IMR-90 (cell line): ENCODE measurements around the gene TYSND1. TPM values are rescaled to one million over a fixed set of nuclear protein-coding genes. Genes with fewer than 3 reads are reported as not detected.

Experiments used
- ATAC-seq: fragments of 200-7000 bp; cut with Tn5 transposase; 2 replicates; pipeline ENCODE4 v1.9.1; 2020; ENCODE audit warnings: low read depth, mild to moderate bottlenecking, moderate library complexity
- BruUV-seq: library from RNA; stranded (reverse); fragments of 400-500 nt; replicated peaks from 2 replicates; lab custom pipeline; 2021; lab: Mats Ljungman, UMichigan
- CTCF ChIA-PET: fragments of 300-600 bp; formaldehyde crosslinking; extraction: SDS; loops from one replicate; lab custom pipeline; 2021; ENCODE audit warnings: antibody characterized with exemption; lab: Yijun Ruan, JAX
- POLR2A ChIA-PET: fragments of 300-600 bp; sonication (Branson Sonifier 250); formaldehyde crosslinking; loops from one replicate; lab custom pipeline; 2022; ENCODE audit warnings: antibody characterized with exemption; ENCODE audit not compliant: unreplicated experiment; lab: Charles Lee
- DNase-seq: peaks from one replicate; pipeline ENCODE4 v3.0.0; 2013
- H2AFZ ChIP-seq: replicated peaks from 2 replicates; pipeline ENCODE3; 2013; ENCODE audit warnings: low read length, mild to moderate bottlenecking; ENCODE audit not compliant: poor library complexity
- H2AK5ac ChIP-seq: 2 replicates; pipeline ENCODE4 v1.6.1; 2013; ENCODE audit warnings: low read depth, low read length, inconsistent platforms
- H2AK9ac ChIP-seq: replicated peaks from 2 replicates; pipeline ENCODE3; 2013; ENCODE audit warnings: mild to moderate bottlenecking, low read depth, low read length, moderate library complexity; ENCODE audit not compliant: poor library complexity
- H2BK120ac ChIP-seq: 2 replicates; pipeline ENCODE4 v1.6.1; 2013; ENCODE audit warnings: low read depth, low read length, inconsistent platforms
- H2BK15ac ChIP-seq: 3 replicates; pipeline ENCODE4 v1.6.1; 2013; ENCODE audit warnings: low read depth, low read length, inconsistent platforms
- H2BK20ac ChIP-seq: 2 replicates; pipeline ENCODE4 v1.6.1; 2013; ENCODE audit warnings: low read depth, mild to moderate bottlenecking, inconsistent platforms, low read length, moderate library complexity
- H2BK5ac ChIP-seq: 2 replicates; pipeline ENCODE4 v1.6.1; 2013; ENCODE audit warnings: mild to moderate bottlenecking, low read depth, low read length, inconsistent platforms; ENCODE audit not compliant: poor library complexity, severe bottlenecking
- H3K14ac ChIP-seq: replicated peaks from 2 replicates; pipeline ENCODE4 v1.6.1; 2013; ENCODE audit warnings: low read depth, low read length, inconsistent platforms
- H3K18ac ChIP-seq: 2 replicates; pipeline ENCODE4 v1.6.1; 2013; ENCODE audit warnings: low read depth, low read length, control low read depth
- H3K23ac ChIP-seq: 2 replicates; pipeline ENCODE4 v1.6.1; 2013; ENCODE audit warnings: low read depth, low read length, inconsistent platforms
- H3K27ac ChIP-seq: 2 replicates; pipeline ENCODE4 v1.5.1; 2013; ENCODE audit warnings: mild to moderate bottlenecking, control low read depth, low read length; ENCODE audit not compliant: insufficient read depth
- H3K27me3 ChIP-seq: 2 replicates; pipeline ENCODE4 v1.6.1; 2013; ENCODE audit warnings: low read length; ENCODE audit not compliant: control insufficient read depth, insufficient read depth
- H3K36me3 ChIP-seq: 2 replicates; pipeline ENCODE4 v1.6.1; 2013; ENCODE audit warnings: low read length, mixed read lengths; ENCODE audit not compliant: control insufficient read depth, insufficient read depth
- H3K4ac ChIP-seq: 2 replicates; pipeline ENCODE4 v1.6.1; 2013; ENCODE audit warnings: low read depth, low read length, inconsistent platforms
- H3K4me1 ChIP-seq: 2 replicates; pipeline ENCODE4 v1.6.1; 2013; ENCODE audit warnings: low read length, mixed read lengths; ENCODE audit not compliant: control insufficient read depth, insufficient read depth
- H3K4me2 ChIP-seq: 2 replicates; pipeline ENCODE4 v1.6.1; 2013; ENCODE audit warnings: low read depth, mild to moderate bottlenecking, control low read depth, low read length, moderate library complexity
- H3K4me3 ChIP-seq: 2 replicates; pipeline ENCODE4 v1.5.1; 2013; ENCODE audit warnings: low read depth, mild to moderate bottlenecking, control low read depth, low read length, moderate library complexity; ENCODE audit not compliant: insufficient read depth
- H3K56ac ChIP-seq: 2 replicates; pipeline ENCODE4 v1.6.1; 2013; ENCODE audit warnings: low read length, inconsistent platforms; ENCODE audit not compliant: insufficient read depth; ENCODE audit errors: extremely low read depth
- H3K79me1 ChIP-seq, 2 experiments: 2 replicates each; pipeline ENCODE4 v1.6.1; 2013; ENCODE audit warnings: low read length in 2 of 2, inconsistent platforms in 1 of 2, low read depth in 1 of 2
- H3K9ac ChIP-seq: 2 replicates; pipeline ENCODE4 v1.6.1; 2013; ENCODE audit warnings: low read depth, low read length, control low read depth
- H3K9me1 ChIP-seq: 2 replicates; pipeline ENCODE4 v1.6.1; 2013; ENCODE audit warnings: low read length, inconsistent platforms; ENCODE audit not compliant: insufficient read depth
- H3K9me3 ChIP-seq: 2 replicates; pipeline ENCODE4 v1.6.1; 2013; ENCODE audit warnings: low read length; ENCODE audit not compliant: control insufficient read depth, insufficient read depth
- H4K20me1 ChIP-seq: 2 replicates; pipeline ENCODE4 v1.6.1; 2013; ENCODE audit warnings: low read length, inconsistent platforms; ENCODE audit not compliant: insufficient read depth
- H4K5ac ChIP-seq: 2 replicates; pipeline ENCODE4 v1.6.1; 2013; ENCODE audit warnings: mild to moderate bottlenecking, low read depth, low read length, control low read depth
- H4K8ac ChIP-seq, 2 experiments: 2 replicates each; pipeline ENCODE4 v1.6.1; 2013; ENCODE audit warnings: low read depth in 2 of 2, low read length in 2 of 2, control low read depth in 1 of 2, inconsistent platforms in 1 of 2
- H4K91ac ChIP-seq: 2 replicates; pipeline ENCODE4 v1.6.1; 2013; ENCODE audit warnings: low read depth, low read length, inconsistent platforms; ENCODE audit not compliant: insufficient read depth
- BHLHE40 ChIP-seq: fragments of 150-350 bp; IDR thresholded peaks from 2 replicates; pipeline ENCODE4 v1.6.1; 2016; ENCODE audit warnings: mild to moderate bottlenecking, low read depth, low read length
- CEBPB ChIP-seq: IDR thresholded peaks from 2 replicates; pipeline ENCODE4 v1.6.1; 2012; ENCODE audit warnings: low read depth, low read length, improper control_type of control experiment
- CHD1 ChIP-seq: IDR thresholded peaks from 2 replicates; pipeline ENCODE4 v1.6.1; 2012; ENCODE audit warnings: low read depth, low read length, improper control_type of control experiment
- FOS ChIP-seq: fragments of 150-350 bp; IDR thresholded peaks from 2 replicates; pipeline ENCODE4 v1.6.1; 2016; ENCODE audit warnings: low read depth, low read length
- MAFK ChIP-seq: IDR thresholded peaks from 2 replicates; pipeline ENCODE4 v1.6.1; 2012; ENCODE audit warnings: low read depth, low read length, improper control_type of control experiment
- MAZ ChIP-seq: IDR thresholded peaks from 2 replicates; pipeline ENCODE4 v1.6.1; 2012; ENCODE audit warnings: low read depth, mild to moderate bottlenecking, low read length, improper control_type of control experiment, moderate library complexity, borderline replicate concordance
- MXI1 ChIP-seq: IDR thresholded peaks from 2 replicates; pipeline ENCODE4 v1.6.1; 2012; ENCODE audit warnings: low read depth, mild to moderate bottlenecking, low read length, moderate library complexity, borderline replicate concordance
- NFE2L2 ChIP-seq: fragments of 150-350 bp; IDR thresholded peaks from 2 replicates; pipeline ENCODE4 v1.6.1; 2016; ENCODE audit warnings: low read depth, mild to moderate bottlenecking, low read length
- RAD21 ChIP-seq: IDR thresholded peaks from 2 replicates; pipeline ENCODE4 v1.6.1; 2012; ENCODE audit warnings: low read length, improper control_type of control experiment
- WGBS, 2 experiments: methylation state at CpG; one replicate each; pipeline versions ENCODE4 v1.1.5 to v1.1.7; 2013; ENCODE audit warnings: missing lambda C conversion rate in 2 of 2; ENCODE audit not compliant: insufficient read length in 1 of 2; ENCODE audit errors: extremely low coverage in 2 of 2; 5-methylcytosine and 5-hydroxymethylcytosine counted together
- dilution Hi-C: fragments of 300-500 bp; cut with HindIII; formaldehyde crosslinking; loops from one replicate; pipeline ENCODE4 v1.14.3; 2018; ENCODE audit warnings: low sequenced_read_pairs; ENCODE audit not compliant: unreplicated experiment
- in situ Hi-C: fragments of 300-500 bp; cut with MboI; formaldehyde crosslinking; loops from 3 replicates; pipeline ENCODE4 v1.14.3; 2019; ENCODE audit warnings: low sequenced_read_pairs, inconsistent platforms, mixed read lengths
- intact Hi-C: fragments of 100-400 bp; cut with micrococcal nuclease; formaldehyde crosslinking; loops from 2 replicates; pipeline ENCODE4 v1.10.0; 2022
- polyA plus RNA-seq, 3 experiments: library from polyadenylated mRNA; depleted of rRNA; stranded (reverse); fragments of >200 nt; gene quantifications; 2 replicates each; pipeline ENCODE4 v1.2.3, GENCODE V29; 2012; ENCODE audit warnings: low replicate concordance in 1 of 3
- total RNA-seq: library from RNA; depleted of rRNA; stranded (reverse); fragments of >200 nt; gene quantifications from 2 replicates; pipeline ENCODE4 v1.2.3, GENCODE V29; 2012
- TF ChIP-seq, protein P1 (sequence below): conservative IDR thresholded peaks from 2 replicates; pipeline ENCODE4 v1.5.1; 2012; ENCODE audit warnings: mild to moderate bottlenecking, low read depth, low read length, improper control_type of control experiment
- TF ChIP-seq, protein P2 (sequence below): fragments of 150-350 bp; IDR thresholded peaks from 2 replicates; pipeline ENCODE4 v1.6.1; 2017; ENCODE audit warnings: mild to moderate bottlenecking, antibody characterized with exemption, low read length, low read depth
- TF ChIP-seq, protein P3 (sequence below): fragments of 150-350 bp; IDR thresholded peaks from 2 replicates; pipeline ENCODE4 v1.6.1; 2016; ENCODE audit warnings: low read depth, mild to moderate bottlenecking, low read length, moderate library complexity, borderline replicate concordance

TYSND1 gene
- total and polyA plus RNA-seq, 2 of the 4 experiments (the other 2 are of a cell fraction), result 2.9 to 4.1 TPM

DNA sequence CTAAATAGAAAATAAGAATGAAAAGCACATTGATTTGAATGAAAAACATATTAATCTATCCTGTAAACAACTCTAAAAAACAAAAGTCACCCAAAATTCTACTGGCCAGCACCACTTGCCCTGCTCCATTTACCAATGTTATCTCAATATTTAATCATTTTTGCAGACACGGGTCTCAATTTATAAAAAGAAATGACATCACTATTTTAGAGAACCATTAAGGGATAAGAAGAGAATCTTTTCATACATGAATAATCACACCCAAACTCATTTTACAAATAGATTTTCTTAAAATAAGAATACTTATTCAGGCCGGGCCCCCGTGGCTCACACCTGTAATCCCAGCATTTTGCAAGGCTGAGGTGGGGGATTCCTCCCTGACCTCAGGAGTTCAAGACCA is 19.9 kb upstream of the TYSND1 start:
- no TSS peak for BruUV-seq
- no peak overlapping the region for H3K56ac ChIP-seq
- H3K4me1 ChIP-seq, result peaks cover 16% of the 10 kb centered on the region
- H3K27ac ChIP-seq, result no peak overlapping the region
- TF ChIP-seq NFE2L2 (no peak), BHLHE40 (no peak), RAD21 (no peak), MAZ (no peak), FOS (no peak), MXI1 (no peak), MAFK (no peak), CEBPB (no peak), CHD1 (no peak)
- TF ChIP-seq, protein P1, sequence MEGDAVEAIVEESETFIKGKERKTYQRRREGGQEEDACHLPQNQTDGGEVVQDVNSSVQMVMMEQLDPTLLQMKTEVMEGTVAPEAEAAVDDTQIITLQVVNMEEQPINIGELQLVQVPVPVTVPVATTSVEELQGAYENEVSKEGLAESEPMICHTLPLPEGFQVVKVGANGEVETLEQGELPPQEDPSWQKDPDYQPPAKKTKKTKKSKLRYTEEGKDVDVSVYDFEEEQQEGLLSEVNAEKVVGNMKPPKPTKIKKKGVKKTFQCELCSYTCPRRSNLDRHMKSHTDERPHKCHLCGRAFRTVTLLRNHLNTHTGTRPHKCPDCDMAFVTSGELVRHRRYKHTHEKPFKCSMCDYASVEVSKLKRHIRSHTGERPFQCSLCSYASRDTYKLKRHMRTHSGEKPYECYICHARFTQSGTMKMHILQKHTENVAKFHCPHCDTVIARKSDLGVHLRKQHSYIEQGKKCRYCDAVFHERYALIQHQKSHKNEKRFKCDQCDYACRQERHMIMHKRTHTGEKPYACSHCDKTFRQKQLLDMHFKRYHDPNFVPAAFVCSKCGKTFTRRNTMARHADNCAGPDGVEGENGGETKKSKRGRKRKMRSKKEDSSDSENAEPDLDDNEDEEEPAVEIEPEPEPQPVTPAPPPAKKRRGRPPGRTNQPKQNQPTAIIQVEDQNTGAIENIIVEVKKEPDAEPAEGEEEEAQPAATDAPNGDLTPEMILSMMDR, result no peak
- TF ChIP-seq, protein P2, sequence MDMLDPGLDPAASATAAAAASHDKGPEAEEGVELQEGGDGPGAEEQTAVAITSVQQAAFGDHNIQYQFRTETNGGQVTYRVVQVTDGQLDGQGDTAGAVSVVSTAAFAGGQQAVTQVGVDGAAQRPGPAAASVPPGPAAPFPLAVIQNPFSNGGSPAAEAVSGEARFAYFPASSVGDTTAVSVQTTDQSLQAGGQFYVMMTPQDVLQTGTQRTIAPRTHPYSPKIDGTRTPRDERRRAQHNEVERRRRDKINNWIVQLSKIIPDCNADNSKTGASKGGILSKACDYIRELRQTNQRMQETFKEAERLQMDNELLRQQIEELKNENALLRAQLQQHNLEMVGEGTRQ, result no peak
- TF ChIP-seq, protein P3, sequence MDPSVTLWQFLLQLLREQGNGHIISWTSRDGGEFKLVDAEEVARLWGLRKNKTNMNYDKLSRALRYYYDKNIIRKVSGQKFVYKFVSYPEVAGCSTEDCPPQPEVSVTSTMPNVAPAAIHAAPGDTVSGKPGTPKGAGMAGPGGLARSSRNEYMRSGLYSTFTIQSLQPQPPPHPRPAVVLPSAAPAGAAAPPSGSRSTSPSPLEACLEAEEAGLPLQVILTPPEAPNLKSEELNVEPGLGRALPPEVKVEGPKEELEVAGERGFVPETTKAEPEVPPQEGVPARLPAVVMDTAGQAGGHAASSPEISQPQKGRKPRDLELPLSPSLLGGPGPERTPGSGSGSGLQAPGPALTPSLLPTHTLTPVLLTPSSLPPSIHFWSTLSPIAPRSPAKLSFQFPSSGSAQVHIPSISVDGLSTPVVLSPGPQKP, result no peak
- no peak for DNase-seq
- no peak overlapping the region for H4K91ac ChIP-seq
- H3K36me3 ChIP-seq, result peaks cover 11% of the 10 kb centered on the region
- H4K20me1 ChIP-seq, result peaks cover 88% of the 10 kb centered on the region
- no peak overlapping the region for H3K14ac ChIP-seq
- in situ Hi-C loops (no loop called here), dilution Hi-C loops (no loop called here), intact Hi-C loops (no loop called here)
- CTCF ChIA-PET, result interaction anchor here (1.2 kb wide), 1 partner anchor 19 kb away, joined by 4 read pairs; no protein-coding TSS in a partner anchor
- H3K18ac ChIP-seq, result no peak overlapping the region
- H3K79me1 ChIP-seq, result peaks cover 11 to 58% of the 10 kb centered on the region in 2 experiments
- H3K9me3 ChIP-seq, result no peaks in the 10 kb centered on the region
- no peak overlapping the region for H3K4me3 ChIP-seq
- H2AK5ac ChIP-seq, result no peak overlapping the region
- no CpG with 5 or more reads among the region's 3 CpGs for WGBS, 2 experiments
- no peaks in the 10 kb centered on the region for H3K27me3 ChIP-seq
- no peak overlapping the region for H2BK120ac ChIP-seq
- no peak overlapping the region for H2BK5ac ChIP-seq
- no peak overlapping the region for H3K4me2 ChIP-seq
- no peak overlapping the region for H3K23ac ChIP-seq
- no peak for ATAC-seq
- H4K5ac ChIP-seq, result no peak overlapping the region
- no peak overlapping the region for H2BK15ac ChIP-seq
- H2AK9ac ChIP-seq, result no peak overlapping the region
- no peak overlapping the region for H3K4ac ChIP-seq
- H2AFZ ChIP-seq, result no peak overlapping the region
- H3K9me1 ChIP-seq, result peaks cover 16% of the 10 kb centered on the region
- no peak overlapping the region for H2BK20ac ChIP-seq
- no peak overlapping the region for H3K9ac ChIP-seq
- POLR2A ChIA-PET, result no interaction called here
- H4K8ac ChIP-seq, result no peak overlapping the region
